ENCODE data around the gene RFPL4AL1. TPM values are rescaled to one million over a fixed set of nuclear protein-coding genes. Genes with fewer than 3 reads are reported as not detected.

The RFPL4AL1 gene
- total RNA-seq, 1 donor from 2014 or later, result 0.57 TPM

- intact Hi-C loops (cut with DNase I), result no loop called here
- DNase-seq (ENCODE audit: low spot score), result no peak
Measured at GRCh38 chr19:55813906-55814305, 45.0 kb downstream of the RFPL4AL1 start.

- DNase-seq (ENCODE audit: low spot score), result no peak
- intact Hi-C loops (cut with DNase I), result no loop called here
Measured at GRCh38 chr19:55820037-55820436, 51.1 kb downstream of the RFPL4AL1 start.

Other genes starting within 250 kb of the RFPL4AL1 start
- 2.0 TPM for gene SBK2, start 232.0 kb upstream of the RFPL4AL1 start, total RNA-seq
- 6.7 TPM for gene SBK3, start 223.6 kb upstream of the RFPL4AL1 start, total RNA-seq
- gene ZNF579, start 188.3 kb upstream of the RFPL4AL1 start, total RNA-seq, result 12.2 TPM
- 19.4 TPM for gene FIZ1, start 169.6 kb upstream of the RFPL4AL1 start, total RNA-seq
- 13.7 TPM for gene ZNF524, start 168.8 kb upstream of the RFPL4AL1 start, total RNA-seq
- gene ZNF865, start 163.5 kb upstream of the RFPL4AL1 start, total RNA-seq, result 15.7 TPM
- gene ZNF784, start 144.6 kb upstream of the RFPL4AL1 start, total RNA-seq, result 10.9 TPM
- gene ZNF580, start 128.1 kb upstream of the RFPL4AL1 start, total RNA-seq, result 29.0 TPM
- gene ZNF581, start 125.5 kb upstream of the RFPL4AL1 start, total RNA-seq, result 6.5 TPM
- 15.9 TPM for gene CCDC106, start 120.9 kb upstream of the RFPL4AL1 start, total RNA-seq
- 80.4 TPM for gene U2AF2, start 114.1 kb upstream of the RFPL4AL1 start, total RNA-seq
- gene EPN1, start 93.9 kb upstream of the RFPL4AL1 start, total RNA-seq, result 193 TPM
- gene NLRP9, start 30.7 kb upstream of the RFPL4AL1 start, total RNA-seq, result not detected
- 0.46 TPM for gene RFPL4A, start 10.0 kb upstream of the RFPL4AL1 start, total RNA-seq
- not detected for gene NLRP11, start 62.9 kb downstream of the RFPL4AL1 start, total RNA-seq
- not detected for gene NLRP4, start 67.4 kb downstream of the RFPL4AL1 start, total RNA-seq
- not detected for gene NLRP13, start 163.2 kb downstream of the RFPL4AL1 start, total RNA-seq
- not detected for gene NLRP8, start 178.7 kb downstream of the RFPL4AL1 start, total RNA-seq
- not detected for gene NLRP5, start 217.7 kb downstream of the RFPL4AL1 start, total RNA-seq

Measured in cardiac septum (tissue), 1 donor.